H9 (cell line): ENCODE data around the gene MSI2. TPM values are rescaled to one million over a fixed set of nuclear protein-coding genes. Genes with fewer than 3 reads are reported as not detected.
A peak's percentile ranks its signal among the peaks of the same experiment; 100 is the strongest.

Experiments
- DNase-seq: peaks from one replicate; pipeline ENCODE4 v3.0.0-alpha.2; 2017
- H2AFZ ChIP-seq: one replicate; pipeline ENCODE4 v1.6.1; 2013; ENCODE audit warnings: mild to moderate bottlenecking, low read length, control low read depth, moderate library complexity
- H2AK5ac ChIP-seq: 2 replicates; pipeline ENCODE4 v1.6.1; 2013; ENCODE audit warnings: low read length, control low read depth, mixed read lengths; ENCODE audit not compliant: insufficient read length
- H2BK120ac ChIP-seq: one replicate; pipeline ENCODE4 v1.6.1; 2013; ENCODE audit warnings: low read depth, mild to moderate bottlenecking, low read length, control low read depth, inconsistent platforms; ENCODE audit not compliant: poor library complexity, severe bottlenecking
- H2BK12ac ChIP-seq: 2 replicates; pipeline ENCODE4 v1.6.1; 2013; ENCODE audit warnings: low read length, control low read depth, mixed read lengths, low read depth; ENCODE audit not compliant: insufficient read length
- H2BK15ac ChIP-seq: 2 replicates; pipeline ENCODE4 v1.6.1; 2013; ENCODE audit warnings: low read depth, low read length, control low read depth
- H2BK20ac ChIP-seq: one replicate; pipeline ENCODE4 v1.6.1; 2013; ENCODE audit warnings: low read depth, mild to moderate bottlenecking, low read length, control low read depth, inconsistent platforms; ENCODE audit not compliant: poor library complexity, severe bottlenecking
- H2BK5ac ChIP-seq: 2 replicates; pipeline ENCODE4 v1.6.1; 2013; ENCODE audit warnings: low read length, control low read depth, mixed read lengths; ENCODE audit not compliant: insufficient read length
- H3K14ac ChIP-seq: 2 replicates; pipeline ENCODE4 v1.6.1; 2013; ENCODE audit warnings: low read length, control low read depth; ENCODE audit not compliant: insufficient read depth
- H3K18ac ChIP-seq: 2 replicates; pipeline ENCODE4 v1.6.1; 2013; ENCODE audit warnings: low read depth, mild to moderate bottlenecking, mixed read lengths, low read length, control low read depth; ENCODE audit not compliant: insufficient read length
- H3K23ac ChIP-seq: 2 replicates; pipeline ENCODE4 v1.6.1; 2013; ENCODE audit warnings: low read length, control low read depth, mixed read lengths, low read depth; ENCODE audit not compliant: insufficient read length
- H3K23me2 ChIP-seq: 2 replicates; pipeline ENCODE4 v1.6.1; 2013; ENCODE audit warnings: low read depth, mild to moderate bottlenecking, mixed read lengths, low read length, control low read depth; ENCODE audit not compliant: insufficient read length, poor library complexity, severe bottlenecking
- H3K27ac ChIP-seq: 2 replicates; pipeline ENCODE4 v1.5.1; 2013; ENCODE audit warnings: low read length, control low read depth, mixed read lengths, low read depth; ENCODE audit not compliant: insufficient read length
- H3K27me3 ChIP-seq: 2 replicates; pipeline ENCODE4 v1.6.1; 2013; ENCODE audit warnings: low read length, control low read depth, inconsistent platforms; ENCODE audit not compliant: insufficient read depth
- H3K4ac ChIP-seq: 2 replicates; pipeline ENCODE4 v1.6.1; 2013; ENCODE audit warnings: low read depth, mild to moderate bottlenecking, control low read depth, inconsistent platforms, low read length, moderate library complexity
- H3K4me1 ChIP-seq: 2 replicates; pipeline ENCODE4 v1.6.1; 2013; ENCODE audit warnings: low read length, control low read depth, inconsistent platforms; ENCODE audit not compliant: insufficient read depth
- H3K4me2 ChIP-seq: 2 replicates; pipeline ENCODE4 v1.6.1; 2013; ENCODE audit warnings: low read length, control low read depth, mixed read lengths; ENCODE audit not compliant: insufficient read length, insufficient read depth
- H3K56ac ChIP-seq: 2 replicates; pipeline ENCODE4 v1.6.1; 2013; ENCODE audit warnings: low read depth, mild to moderate bottlenecking, mixed read lengths, low read length, control low read depth; ENCODE audit not compliant: insufficient read length
- H3K79me1 ChIP-seq: 2 replicates; pipeline ENCODE4 v1.6.1; 2013; ENCODE audit warnings: low read depth, mild to moderate bottlenecking, moderate library complexity, low read length, control low read depth, inconsistent platforms; ENCODE audit not compliant: insufficient read depth, poor library complexity, severe bottlenecking
- H3K79me2 ChIP-seq: 2 replicates; pipeline ENCODE4 v1.6.1; 2013; ENCODE audit warnings: low read length, control low read depth, inconsistent platforms; ENCODE audit not compliant: insufficient read depth
- H3K9ac ChIP-seq: 2 replicates; pipeline ENCODE4 v1.6.1; 2013; ENCODE audit warnings: low read length, control low read depth, mixed read lengths; ENCODE audit not compliant: insufficient read length; ENCODE audit errors: extremely low read depth
- H3K9me3 ChIP-seq: one replicate; pipeline ENCODE4 v1.6.1; 2013; ENCODE audit warnings: low read depth, low read length, inconsistent platforms; ENCODE audit not compliant: control insufficient read depth
- H3T11ph ChIP-seq: one replicate; pipeline ENCODE4 v1.6.1; 2013; ENCODE audit warnings: mild to moderate bottlenecking, low read length, control low read depth, inconsistent platforms
- H4K20me1 ChIP-seq: one replicate; pipeline ENCODE4 v1.6.1; 2013; ENCODE audit not compliant: control insufficient read depth, insufficient read length, insufficient read depth
- H4K5ac ChIP-seq: 2 replicates; pipeline ENCODE4 v1.6.1; 2013; ENCODE audit warnings: low read depth, mild to moderate bottlenecking, mixed read lengths, low read length, control low read depth; ENCODE audit not compliant: insufficient read length
- H4K8ac ChIP-seq: replicated peaks from 2 replicates; pipeline ENCODE4 v1.6.1; 2013; ENCODE audit warnings: low read length, control low read depth, mixed read lengths, low read depth; ENCODE audit not compliant: insufficient read length
- H4K91ac ChIP-seq: 2 replicates; pipeline ENCODE4 v1.6.1; 2013; ENCODE audit warnings: low read depth, mild to moderate bottlenecking, moderate library complexity, mixed read lengths, low read length, control low read depth; ENCODE audit not compliant: insufficient read length
- H3K27ac Mint-ChIP-seq, 3 experiments: 2 replicates in 2 of 3; 3 replicates in 1 of 3; pipeline ENCODE4 v1.8.0; 2020 to 2021; ENCODE audit warnings: mixed read lengths in 3 of 3, mild to moderate bottlenecking in 1 of 3, moderate library complexity in 1 of 3
- H3K27me3 Mint-ChIP-seq: 2 replicates; pipeline ENCODE4 v1.8.0; 2021; ENCODE audit warnings: low read depth, mild to moderate bottlenecking, moderate library complexity, mixed read lengths
- H3K36me3 Mint-ChIP-seq, 3 experiments: 2 replicates in 2 of 3; 3 replicates in 1 of 3; pipeline ENCODE4 v1.8.0; 2020 to 2021; ENCODE audit warnings: low read depth in 3 of 3, mixed read lengths in 3 of 3; ENCODE audit not compliant: insufficient read depth in 1 of 3
- H3K4me1 Mint-ChIP-seq, 2 experiments: 2 replicates each; pipeline ENCODE4 v1.8.0; 2020; ENCODE audit warnings: mixed read lengths in 2 of 2
- H3K4me3 Mint-ChIP-seq, 2 experiments: 2 replicates in 1 of 2; 3 replicates in 1 of 2; pipeline ENCODE4 v1.8.0; 2020 to 2021; ENCODE audit warnings: mild to moderate bottlenecking in 2 of 2, mixed read lengths in 2 of 2, moderate library complexity in 1 of 2
- H3K9me3 Mint-ChIP-seq, 2 experiments: 2 replicates in 1 of 2; 3 replicates in 1 of 2; pipeline ENCODE4 v1.8.0; 2020; ENCODE audit warnings: mild to moderate bottlenecking in 2 of 2, mixed read lengths in 2 of 2, moderate library complexity in 1 of 2
- WGBS: extraction: QIAGEN DNeasy Blood & Tissue Kit; methylation state at CpG from one replicate; pipeline ENCODE4 v1.1.7; 2013; ENCODE audit warnings: missing lambda C conversion rate, low lambda C conversion rate, mixed read lengths; ENCODE audit not compliant: insufficient read length; ENCODE audit errors: extremely low coverage; 5-methylcytosine and 5-hydroxymethylcytosine counted together
- total RNA-seq: library from RNA; stranded (reverse); gene quantifications from 2 replicates; pipeline ENCODE4 v1.2.1, GENCODE V29; 2021
- TF ChIP-seq, protein P1 (sequence below): fragments of 200-600 bp; sonication (generic); conservative IDR thresholded peaks from 3 replicates; pipeline ENCODE4 v1.8.0; 2021; ENCODE audit warnings: antibody characterized with exemption, mild to moderate bottlenecking

Gene MSI2
- total RNA-seq, 1 experiment from 2014 or later = 98.5 TPM

- Mint-ChIP-seq H3K4me1 (peaks cover 50 to 64% of the 10 kb centered on the region in 2 experiments), H3K9me3 (no peaks in the 10 kb centered on the region), H3K27ac (peak overlapping the region; percentile 90 to 99 (median 94)), H3K36me3 (peaks cover 4 to 13% (median 5%) of the 10 kb centered on the region in 3 experiments; a peak in 3 of 7 replicates), H3K27me3 (no peaks in the 10 kb centered on the region), H3K4me3 (peak overlapping the region in 1 of 2 experiments; percentile 27; a peak in 2 of 5 replicates)
- Histone ChIP-seq H3K23me2 (no peaks in the 10 kb centered on the region), H3K27ac (no peak overlapping the region), H2BK15ac (0 out of 2 replicates have a peak overlapping the region, but pooled peaks have one; percentile 28), H4K91ac (no peak overlapping the region), H3T11ph (no peak overlapping the region), H3K27me3 (no peaks in the 10 kb centered on the region), H2AK5ac (no peak overlapping the region), H3K18ac (no peak overlapping the region), H2BK120ac (no peak overlapping the region), H4K5ac (peak overlapping the region; percentile 34), H3K4me2 (no peak overlapping the region), H4K8ac (no peak overlapping the region), H2BK5ac (no peak overlapping the region), H3K9ac (no peak overlapping the region), H3K4me1 (peaks cover 14% of the 10 kb centered on the region; the same call in 1 of the 2 replicates), H2AFZ (no peak overlapping the region), H3K14ac (peak overlapping the region; percentile 54; the same call in 1 of the 2 replicates), H3K4ac (no peak overlapping the region), H2BK12ac (no peak overlapping the region), H4K20me1 (no peaks in the 10 kb centered on the region), H3K23ac (no peak overlapping the region), H3K79me2 (no peaks in the 10 kb centered on the region), H3K9me3 (no peaks in the 10 kb centered on the region), H3K56ac (no peak overlapping the region), H2BK20ac (no peak overlapping the region), H3K79me1 (no peaks in the 10 kb centered on the region)
- no peak for DNase-seq
- no CpG with 5 or more reads among the region's 9 CpGs for WGBS
- TF ChIP-seq, protein P1, sequence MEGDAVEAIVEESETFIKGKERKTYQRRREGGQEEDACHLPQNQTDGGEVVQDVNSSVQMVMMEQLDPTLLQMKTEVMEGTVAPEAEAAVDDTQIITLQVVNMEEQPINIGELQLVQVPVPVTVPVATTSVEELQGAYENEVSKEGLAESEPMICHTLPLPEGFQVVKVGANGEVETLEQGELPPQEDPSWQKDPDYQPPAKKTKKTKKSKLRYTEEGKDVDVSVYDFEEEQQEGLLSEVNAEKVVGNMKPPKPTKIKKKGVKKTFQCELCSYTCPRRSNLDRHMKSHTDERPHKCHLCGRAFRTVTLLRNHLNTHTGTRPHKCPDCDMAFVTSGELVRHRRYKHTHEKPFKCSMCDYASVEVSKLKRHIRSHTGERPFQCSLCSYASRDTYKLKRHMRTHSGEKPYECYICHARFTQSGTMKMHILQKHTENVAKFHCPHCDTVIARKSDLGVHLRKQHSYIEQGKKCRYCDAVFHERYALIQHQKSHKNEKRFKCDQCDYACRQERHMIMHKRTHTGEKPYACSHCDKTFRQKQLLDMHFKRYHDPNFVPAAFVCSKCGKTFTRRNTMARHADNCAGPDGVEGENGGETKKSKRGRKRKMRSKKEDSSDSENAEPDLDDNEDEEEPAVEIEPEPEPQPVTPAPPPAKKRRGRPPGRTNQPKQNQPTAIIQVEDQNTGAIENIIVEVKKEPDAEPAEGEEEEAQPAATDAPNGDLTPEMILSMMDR = no peak
Observed at GRCh38 chr17:57407287-57408070, 151.2 kb downstream of the MSI2 start.
